GM18519 (cell line): ENCODE results near the gene COASY.
A peak's percentile ranks its signal among the peaks of the same experiment; 100 is the strongest.
"Not testable (repeated sequence)": the region's sequence is repeated elsewhere in the genome, so short reads cannot be mapped to it uniquely, and the experiment has no call there.

Experiments
- ATAC-seq: cut with Tn5 transposase; IDR thresholded peaks from one replicate; pipeline ENCODE4 v1.9.1; 2021; ENCODE audit warnings: mild to moderate bottlenecking, moderate library complexity; ENCODE audit not compliant: unreplicated experiment, low FRiP score

The COASY gene

DNA sequence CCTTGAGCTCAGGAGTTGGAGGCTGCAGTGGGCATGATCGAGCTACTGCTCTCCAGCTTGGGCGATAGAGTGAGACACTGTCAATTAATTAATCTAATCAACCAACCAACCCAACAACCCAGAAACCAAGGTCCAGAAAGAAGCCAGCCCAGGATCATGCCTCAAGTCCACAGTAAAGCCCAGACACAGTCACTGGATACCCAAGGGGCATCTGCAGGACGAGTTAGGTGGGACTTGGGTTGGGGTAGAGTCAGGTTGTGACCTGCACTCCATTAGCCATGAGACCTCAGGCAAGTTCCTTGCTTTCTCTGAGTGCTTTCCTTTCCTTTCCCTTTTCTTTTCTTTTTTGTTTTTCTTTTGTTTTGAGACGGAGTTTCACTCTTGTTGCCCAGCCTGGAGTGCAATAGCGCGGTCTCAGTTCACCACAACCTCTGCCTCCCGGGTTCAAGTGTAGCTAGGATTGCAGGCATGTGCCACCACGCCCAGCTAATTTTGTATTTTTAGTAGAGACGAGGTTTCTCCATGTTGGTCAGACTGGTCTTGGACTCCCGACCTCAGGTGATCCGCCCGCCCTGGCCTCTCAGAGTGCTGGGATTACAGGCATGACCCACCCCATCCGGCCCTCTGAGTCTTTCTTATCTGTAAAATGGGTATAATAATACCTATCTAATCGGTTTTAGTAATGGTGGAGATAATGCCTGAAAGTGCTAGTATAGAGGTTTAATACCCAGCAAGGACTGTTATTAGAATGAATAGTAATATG lies 12.8 kb upstream of the COASY start:
- ATAC-seq: no peak

DNA sequence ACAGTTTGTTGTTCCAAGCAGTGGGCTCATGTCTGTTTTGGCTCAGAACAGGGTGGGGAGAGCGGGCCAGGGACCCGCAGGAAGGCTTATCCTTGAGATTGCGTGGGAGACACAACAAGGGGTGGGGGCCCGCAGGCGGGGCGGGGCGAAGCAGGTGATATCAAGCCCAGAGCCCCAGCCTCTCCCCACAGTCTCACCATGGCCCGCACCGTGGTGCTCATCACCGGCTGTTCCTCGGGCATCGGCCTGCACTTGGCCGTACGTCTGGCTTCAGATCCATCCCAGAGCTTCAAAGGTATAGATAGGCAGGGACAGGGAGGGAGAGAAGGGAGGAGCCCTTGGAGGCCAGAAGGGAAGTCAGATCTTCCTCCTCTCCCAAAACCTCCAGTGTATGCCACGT lies 9.2 kb upstream of the COASY start, which contains the start of gene HSD17B1:
TSS of gene HSD17B1 (plus strand) at position 188 of the 400 bp plus-strand sequence. CDS start at position 199, 11 bp downstream.
- not testable (repeated sequence) for ATAC-seq

DNA sequence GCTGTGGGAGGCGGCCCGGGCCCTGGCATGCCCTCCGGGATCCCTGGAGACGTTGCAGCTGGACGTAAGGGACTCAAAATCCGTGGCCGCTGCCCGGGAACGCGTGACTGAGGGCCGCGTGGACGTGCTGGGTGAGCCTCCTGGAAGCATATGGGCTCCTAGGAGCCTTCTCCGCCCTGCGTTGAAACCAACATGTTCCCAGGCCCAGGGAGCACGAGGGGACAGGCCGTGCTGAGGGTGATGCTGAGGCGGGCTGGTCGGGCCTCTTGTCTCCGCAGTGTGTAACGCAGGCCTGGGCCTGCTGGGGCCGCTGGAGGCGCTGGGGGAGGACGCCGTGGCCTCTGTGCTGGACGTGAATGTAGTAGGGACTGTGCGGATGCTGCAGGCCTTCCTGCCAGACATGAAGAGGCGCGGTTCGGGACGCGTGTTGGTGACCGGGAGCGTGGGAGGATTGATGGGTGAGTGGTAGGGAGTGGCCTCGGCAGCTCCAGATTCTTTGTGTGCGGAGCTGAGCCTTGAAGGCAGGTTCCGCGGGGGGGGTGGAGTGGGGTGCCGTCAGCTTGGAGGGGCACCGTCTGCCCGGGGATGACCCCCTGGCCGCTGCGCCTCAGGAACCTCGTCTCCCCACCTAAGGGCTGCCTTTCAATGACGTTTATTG lies 8.7 kb upstream of the COASY start:
- ATAC-seq: no peak

DNA sequence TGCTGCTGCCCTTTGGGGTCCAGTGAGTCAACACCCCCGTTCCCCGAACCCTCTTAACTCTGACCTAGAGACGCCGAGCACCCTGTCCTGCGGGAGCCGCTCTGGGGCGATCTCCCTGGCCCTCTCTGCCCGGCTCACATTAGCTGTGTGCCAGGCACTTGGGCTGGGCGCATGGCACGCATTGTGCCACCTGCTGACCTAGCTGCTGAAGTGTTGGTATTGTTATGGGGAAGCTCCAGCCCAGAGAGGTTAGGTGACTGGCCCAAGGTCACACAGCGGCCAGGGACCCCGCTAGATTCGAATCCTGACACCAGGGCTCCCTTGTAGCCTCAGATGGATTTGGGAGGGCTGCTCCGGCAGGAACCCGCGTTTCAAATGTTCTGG lies 8.1 kb upstream of the COASY start:
- ATAC-seq: no peak

DNA sequence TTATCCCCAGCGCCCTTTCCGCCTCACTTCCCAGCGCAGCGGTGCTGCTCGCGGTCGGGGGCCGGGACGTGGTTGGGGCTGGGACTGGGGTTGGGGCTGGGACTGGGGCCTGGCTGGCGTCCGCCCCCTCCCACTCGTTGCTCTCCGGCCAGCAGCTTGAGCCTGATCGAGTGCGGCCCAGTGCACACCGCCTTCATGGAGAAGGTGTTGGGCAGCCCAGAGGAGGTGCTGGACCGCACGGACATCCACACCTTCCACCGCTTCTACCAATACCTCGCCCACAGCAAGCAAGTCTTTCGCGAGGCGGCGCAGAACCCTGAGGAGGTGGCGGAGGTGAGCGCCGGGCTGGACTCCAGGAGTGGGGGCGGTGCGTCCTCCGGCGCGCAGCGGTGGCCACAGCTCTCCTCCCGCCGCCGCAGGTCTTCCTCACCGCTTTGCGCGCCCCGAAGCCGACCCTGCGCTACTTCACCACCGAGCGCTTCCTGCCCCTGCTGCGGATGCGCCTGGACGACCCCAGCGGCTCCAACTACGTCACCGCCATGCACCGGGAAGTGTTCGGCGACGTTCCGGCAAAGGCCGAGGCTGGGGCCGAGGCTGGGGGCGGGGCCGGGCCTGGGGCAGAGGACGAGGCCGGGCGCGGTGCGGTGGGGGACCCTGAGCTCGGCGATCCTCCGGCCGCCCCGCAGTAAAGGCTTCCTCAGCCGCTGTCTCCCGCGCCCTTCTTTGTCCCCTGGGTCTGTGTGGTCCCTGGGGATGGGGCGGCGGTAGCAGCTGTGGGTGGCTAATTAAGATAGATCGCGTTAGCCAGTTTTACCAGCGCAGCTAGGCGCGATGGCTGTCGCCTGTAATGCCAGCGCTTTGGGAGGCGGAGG lies 7.5 kb upstream of the COASY start:
- ATAC-seq: peak; percentile 56

DNA sequence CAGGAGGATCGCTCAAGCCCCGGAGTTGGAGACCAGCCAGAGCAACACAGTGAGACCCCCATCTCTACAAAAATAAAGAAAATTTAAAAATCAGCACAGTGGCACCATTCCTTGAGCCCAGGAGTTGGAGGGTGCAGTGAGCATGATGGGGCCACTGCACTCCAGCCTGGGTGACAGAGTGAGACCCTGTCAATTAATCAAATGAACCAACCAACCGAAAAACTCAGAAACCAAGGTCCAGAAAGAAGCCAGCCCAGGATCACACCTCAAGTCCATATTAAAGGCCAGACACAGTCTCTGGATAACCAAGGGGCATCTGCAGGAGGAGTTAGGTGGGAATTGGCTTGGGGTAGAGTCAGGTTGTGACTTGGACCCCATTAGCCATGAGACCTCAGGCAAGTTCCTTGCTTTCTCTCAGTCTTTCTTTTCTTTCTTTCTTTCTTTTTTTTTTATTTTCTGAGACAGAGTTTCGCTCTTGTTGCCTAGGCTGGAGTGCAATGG lies 6.8 kb upstream of the COASY start:
- ATAC-seq: no peak

DNA sequence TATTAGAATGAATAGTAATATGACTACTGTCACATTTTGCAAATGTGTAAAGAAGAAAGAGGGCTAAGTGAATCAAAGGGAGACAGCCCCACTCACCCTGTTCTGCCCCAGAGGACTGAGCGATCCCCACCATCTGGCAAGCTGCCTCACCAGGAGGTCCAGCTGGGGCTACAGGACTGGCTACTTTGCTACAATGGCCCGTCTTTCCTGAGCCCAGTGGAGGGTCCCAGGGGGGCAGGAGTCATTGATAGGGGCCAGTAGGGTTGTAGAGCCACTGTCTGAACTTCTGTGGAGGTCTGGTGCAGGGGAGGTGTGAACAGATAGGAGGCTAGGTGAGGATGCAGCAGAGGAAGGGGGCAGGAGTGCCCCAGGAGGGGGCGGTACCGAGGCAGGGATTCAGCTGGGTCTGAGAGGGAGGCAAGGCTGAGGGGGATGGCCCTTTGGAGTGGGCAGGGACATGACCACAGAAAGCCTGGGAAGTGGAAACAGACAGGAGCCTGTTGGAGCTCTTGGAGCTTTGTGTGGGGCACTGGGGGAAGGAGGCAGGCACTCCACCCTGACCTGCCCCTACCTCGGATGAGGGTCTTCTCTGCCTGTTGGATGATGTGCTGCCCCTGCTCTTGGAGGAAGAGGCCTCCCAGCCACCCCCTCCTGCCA lies 5.9 kb upstream of the COASY start:
- ATAC-seq: not testable (repeated sequence)

DNA sequence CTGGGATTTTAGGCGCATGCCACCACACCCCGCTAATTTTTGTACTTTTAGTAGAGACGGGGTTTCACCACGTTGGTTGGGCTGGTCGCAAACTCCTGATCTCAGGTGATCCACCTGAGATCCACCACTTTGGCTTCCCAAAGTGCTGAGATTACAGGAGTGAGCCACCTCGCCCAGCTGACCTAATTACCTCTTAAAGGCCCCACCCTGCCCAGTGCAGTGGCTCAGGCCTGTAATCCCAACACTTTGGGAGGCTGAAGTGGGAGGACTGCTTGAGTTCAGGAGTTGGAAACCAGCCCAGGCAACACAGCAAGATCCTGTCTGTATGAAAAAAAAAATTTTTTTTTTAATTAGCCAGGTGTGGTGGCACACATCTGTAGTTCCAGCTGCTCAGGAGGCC lies 2.9 kb upstream of the COASY start:
- no peak for ATAC-seq

DNA sequence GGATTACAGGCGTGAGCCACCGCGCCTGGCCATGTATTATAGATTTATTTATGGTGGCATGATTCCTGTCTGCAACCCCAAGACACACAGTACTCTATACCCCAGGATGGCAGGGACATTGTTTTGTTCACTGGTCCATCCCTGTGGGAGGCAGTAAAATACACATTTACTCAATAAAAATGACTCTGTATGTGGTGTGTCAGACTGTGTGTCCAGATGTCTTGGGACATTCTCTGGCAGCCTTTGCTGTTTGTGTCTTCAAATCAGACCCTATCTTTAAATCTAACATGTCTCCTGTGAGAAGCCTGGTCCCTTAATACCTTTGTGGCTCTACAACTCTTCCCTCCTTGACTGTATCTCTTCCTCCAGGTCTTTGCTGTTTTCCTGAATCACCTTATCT lies 1.7 kb upstream of the COASY start:
- ATAC-seq: no peak

DNA sequence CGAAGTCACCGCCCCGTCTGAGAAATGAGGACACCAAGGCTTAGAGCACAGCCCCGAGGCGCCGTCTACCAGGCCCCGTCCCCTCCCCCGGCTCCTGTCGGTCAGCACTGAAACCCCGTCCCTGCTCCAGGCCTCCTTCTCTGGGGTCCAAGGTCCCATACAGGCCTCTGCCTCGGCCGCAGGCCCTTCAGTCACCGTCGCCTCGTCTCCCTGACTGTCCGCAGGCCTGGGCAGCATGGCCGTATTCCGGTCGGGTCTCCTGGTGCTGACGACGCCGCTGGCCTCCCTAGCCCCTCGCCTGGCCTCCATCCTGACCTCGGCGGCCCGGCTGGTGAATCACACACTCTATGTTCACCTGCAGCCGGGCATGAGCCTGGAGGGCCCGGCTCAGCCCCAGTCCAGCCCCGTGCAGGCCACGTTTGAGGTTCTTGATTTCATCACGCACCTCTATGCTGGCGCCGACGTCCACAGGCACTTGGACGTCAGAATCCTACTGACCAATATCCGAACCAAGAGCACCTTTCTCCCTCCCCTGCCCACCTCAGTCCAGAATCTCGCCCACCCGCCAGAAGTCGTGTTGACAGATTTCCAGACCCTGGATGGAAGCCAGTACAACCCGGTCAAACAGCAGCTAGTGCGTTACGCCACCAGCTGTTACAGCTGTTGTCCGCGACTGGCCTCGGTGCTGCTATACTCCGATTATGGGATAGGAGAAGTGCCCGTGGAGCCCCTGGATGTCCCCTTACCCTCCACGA lies 617 bp downstream of the COASY start:
- no peak for ATAC-seq

DNA sequence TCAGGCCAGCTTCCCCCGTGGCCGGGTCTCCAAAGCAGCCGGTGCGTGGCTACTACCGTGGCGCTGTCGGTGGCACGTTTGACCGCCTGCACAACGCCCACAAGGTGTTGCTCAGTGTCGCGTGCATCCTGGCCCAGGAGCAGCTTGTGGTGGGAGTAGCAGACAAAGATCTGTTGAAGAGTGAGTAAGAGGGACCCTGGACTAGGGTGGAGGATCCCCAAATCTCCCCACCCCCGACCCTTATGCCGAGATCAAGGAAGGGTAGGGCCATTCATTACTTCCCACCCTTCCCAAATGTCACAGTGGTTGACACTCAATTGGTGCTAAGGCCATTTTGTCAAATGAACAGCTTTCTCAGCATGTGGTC lies 1.2 kb downstream of the COASY start:
- ATAC-seq: no peak

DNA sequence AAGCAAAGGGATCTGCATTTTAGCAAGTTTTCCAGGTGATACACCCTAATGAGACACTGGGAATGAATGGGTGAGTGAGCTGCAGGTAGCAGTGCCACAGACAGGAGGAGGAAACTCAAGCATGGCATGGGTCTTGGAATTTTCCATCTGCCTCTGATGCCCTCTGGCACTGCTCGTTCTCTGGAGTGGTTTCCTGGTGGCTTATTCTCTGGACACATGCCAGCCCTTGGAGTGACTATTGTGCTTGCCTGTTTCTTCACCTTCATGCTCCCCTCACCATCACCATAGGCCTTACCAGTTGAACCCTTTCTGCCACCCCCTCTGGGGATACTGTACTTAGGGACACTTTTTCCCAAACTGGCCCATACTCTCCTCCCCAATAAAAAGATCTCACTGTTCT lies 1.6 kb downstream of the COASY start:
- no peak for ATAC-seq

DNA sequence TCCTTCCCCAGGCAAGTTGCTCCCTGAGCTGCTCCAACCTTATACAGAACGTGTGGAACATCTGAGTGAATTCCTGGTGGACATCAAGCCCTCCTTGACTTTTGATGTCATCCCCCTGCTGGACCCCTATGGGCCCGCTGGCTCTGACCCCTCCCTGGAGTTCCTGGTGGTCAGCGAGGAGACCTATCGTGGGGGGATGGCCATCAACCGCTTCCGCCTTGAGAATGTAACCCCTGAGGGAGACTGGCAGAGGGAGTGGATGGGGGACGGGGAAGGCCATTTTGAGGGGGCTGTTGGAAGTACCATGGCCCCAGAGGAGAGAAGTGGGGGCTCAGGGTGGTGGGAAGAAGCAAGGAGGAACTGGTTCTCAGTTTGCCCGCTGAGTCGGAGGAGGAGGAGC lies 2.0 kb downstream of the COASY start:
- no peak for ATAC-seq

DNA sequence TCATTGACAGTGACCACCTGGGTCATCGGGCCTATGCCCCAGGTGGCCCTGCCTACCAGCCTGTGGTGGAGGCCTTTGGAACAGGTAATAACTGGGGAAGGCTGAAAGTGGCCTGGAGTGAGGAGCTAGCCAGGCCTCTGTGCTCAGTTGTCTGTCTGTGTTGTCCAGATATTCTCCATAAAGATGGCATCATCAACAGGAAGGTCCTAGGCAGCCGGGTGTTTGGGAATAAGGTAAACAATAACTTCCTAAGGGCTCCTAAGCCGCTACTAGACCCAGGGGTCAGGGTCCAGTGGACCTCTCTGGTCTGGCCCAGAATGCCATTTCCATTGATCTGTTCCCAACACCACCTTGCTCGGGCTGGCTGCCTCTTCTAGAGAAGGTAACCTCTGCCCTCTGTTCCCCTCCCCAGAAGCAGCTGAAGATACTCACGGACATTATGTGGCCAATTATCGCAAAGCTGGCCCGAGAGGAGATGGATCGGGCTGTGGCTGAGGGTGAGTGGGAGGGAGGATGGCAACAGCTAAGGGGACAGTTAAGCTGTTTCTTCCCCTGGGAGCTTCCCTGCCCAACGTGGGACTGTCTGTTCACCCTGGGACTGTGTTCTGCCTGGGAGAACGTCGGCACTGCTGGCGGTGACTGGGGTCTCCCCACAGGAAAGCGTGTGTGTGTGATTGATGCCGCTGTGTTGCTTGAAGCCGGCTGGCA lies 3.0 kb downstream of the COASY start:
- ATAC-seq: no peak

DNA sequence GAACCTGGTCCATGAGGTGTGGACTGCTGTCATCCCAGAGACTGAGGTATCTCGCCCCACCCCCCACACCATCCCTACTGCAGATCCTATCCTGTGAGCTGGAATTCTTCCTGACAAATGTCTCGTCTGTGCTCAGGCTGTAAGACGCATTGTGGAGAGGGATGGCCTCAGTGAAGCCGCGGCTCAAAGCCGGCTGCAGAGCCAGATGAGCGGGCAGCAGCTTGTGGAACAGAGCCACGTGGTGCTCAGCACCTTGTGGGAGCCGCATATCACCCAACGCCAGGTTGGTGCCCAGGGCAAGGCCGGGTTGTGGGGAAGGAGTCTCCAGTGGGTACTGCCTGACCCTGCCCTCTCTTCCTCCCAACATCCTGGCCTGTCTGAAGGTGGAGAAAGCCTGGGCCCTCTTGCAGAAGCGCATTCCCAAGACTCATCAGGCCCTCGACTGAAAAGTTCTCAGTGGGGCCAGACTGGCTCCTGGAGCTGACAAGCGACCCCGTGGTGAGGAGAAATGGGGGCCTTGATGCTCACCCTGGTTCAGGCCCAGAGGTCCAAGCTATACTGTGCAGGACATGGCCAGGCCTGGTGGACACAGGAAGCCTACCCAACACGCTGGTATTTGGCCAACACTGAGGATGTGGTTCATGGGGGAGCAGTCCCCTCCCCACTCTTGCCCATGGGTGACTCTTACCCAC lies 3.7 kb downstream of the COASY start:
- no peak for ATAC-seq

DNA sequence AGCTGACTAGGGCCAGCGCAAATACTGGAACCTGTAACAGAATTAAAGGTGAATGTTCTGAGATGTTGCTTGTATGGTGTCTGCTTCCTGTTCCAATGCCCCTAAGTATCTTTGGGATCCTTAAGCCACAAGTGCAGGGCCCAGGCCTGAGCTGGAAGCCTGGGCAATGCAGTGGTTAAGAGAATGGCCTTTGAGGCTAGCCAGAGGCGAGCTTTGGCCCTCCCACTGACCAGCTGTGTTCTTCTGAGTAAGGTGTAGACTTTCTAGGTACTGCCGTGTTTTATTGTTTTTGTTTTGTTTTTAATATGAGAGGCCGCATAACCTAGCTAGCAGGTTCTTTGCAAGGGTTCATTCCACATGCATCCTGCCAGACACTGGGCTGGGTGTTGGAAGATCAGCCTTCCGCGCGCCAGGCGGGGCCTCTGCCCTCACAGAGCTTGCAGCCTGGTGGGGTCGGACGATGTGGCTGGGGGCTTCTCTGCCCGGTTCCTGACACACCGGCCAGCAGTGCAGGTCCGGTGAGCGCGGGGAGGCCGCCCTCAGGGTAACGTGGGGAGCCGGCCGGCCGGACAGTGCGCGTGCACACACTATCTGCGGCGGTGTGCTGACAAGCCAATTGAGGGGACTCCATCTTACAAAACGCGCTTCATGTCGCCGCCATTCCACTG lies 4.4 kb downstream of the COASY start:
- no peak for ATAC-seq

DNA sequence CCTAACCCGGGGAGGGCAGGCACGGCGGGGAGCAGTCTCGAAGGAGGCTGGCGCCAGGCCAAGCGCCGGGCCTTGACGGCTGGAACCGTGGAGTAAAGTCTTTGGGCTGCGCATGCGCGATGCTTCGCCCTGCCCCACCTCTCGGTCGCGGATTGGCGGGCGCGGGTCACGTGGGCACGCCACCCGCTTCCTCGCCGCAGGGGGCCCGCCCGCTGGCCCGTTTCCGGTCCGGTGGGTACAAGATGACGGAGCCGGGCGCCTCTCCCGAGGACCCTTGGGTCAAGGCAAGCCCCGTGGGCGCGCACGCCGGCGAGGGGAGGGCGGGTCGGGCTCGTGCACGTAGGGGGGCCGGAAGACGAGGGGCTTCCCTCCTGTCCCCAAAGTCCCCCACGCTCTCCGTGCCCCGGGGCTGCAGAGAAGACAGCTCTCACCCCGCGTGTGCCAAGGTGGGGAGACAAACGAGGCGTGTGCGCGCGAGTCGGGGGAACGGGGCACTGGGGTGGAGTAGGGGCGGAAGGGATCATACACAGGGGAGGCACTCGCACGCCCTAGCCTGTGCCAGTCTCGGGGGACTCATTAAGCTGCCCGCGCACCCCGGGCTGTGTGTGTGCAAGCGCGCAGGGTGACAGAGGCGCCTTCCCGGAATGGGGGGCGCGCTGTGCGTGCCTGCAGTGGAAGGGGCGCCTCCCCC lies 5.1 kb downstream of the COASY start, which contains the start of gene MLX:
TSS of gene MLX (plus strand) at position 218 of the 691 bp plus-strand sequence. CDS start at position 243, 25 bp downstream.
- ATAC-seq: no peak
